ENCODE data around the gene GNAO1.

Gene GNAO1

GRCh38 chr16:56198755-56199114, 7.4 kb downstream of the GNAO1 start:
- no peak for DNase-seq

GRCh38 chr16:56199164-56199563, 7.9 kb downstream of the GNAO1 start:
- peak; percentile 30 for DNase-seq

- no peak for DNase-seq
Measured at GRCh38 chr16:56201030-56201429, 9.7 kb downstream of the GNAO1 start.

DNA sequence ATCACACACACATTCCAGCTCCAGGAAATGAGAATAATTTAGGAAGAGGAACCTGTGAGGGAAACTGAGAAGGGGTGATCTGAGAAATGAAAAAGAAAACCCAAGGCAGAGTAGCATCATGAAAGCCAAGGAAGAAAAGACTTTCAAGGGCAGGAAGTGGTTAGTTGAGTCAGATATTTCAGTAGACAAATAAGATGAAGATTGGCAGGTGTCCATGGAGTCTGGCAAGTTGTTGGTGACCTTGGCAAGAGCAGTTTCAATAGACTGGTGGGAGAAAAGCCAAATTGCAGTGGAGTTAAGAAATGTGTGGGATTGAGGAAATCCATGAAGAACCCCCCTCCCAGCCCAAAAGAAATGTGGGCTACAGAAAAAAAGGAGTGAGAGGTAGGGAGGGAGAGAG, 10.7 kb downstream of the GNAO1 start:
- peak; percentile 64 for DNase-seq

DNA sequence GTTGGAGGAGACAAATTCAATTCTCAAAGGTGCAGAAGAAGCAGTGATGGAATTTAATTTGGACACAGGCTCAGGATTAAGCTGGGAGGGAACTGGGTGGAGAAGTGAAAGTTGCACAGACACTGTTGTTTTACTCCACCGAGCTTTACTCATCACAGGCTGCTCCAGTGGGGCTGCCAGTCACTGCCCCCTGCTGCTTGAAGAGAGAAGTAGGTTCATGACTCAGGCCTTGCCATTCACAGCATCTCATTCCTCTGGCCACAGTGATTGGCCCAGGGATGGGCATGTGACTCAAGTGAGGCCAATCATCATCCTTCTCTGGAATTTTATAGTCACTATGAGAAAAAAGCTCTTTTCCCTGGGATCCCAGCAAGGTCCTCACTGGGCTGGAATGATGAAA, 11.8 kb downstream of the GNAO1 start:
- DNase-seq, result peak; percentile 74

DNA sequence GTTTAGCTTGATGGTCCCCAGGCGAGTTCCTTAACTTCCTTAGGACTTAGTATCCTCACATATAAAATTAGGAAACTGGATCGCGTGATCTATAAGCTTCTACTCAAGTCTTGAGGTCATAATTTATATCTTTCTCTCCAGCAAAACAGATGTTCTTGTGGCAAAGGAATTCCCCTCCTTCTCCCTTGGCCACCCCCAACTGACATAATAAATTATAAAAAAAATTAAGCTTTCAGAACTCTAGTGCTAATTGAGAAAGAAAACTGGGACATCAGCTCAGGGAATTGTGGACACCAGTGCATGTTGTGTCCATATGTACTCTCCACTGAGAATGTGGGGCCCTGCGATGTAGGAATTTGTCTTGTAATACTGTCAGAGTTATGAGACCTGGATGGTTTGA, 13.5 kb downstream of the GNAO1 start:
- DNase-seq, result no peak

DNA sequence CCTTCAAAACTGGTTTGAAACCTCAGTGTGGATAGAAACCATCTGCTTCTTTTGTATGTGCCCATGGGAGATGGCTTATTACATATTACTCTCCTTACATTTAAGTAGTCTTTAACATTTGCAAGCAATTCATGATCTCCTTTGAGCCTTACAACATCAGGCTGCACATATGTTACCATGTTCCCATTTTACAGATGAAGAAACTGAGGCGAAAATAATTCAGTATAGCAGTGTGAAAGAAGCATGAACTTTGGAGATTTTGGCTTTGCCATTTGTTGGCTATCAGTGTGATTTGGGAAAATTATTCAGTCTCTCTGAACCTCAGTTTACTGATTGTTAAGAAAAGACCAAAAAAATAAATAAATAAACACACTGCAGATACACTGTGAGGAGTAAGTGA, 15.7 kb downstream of the GNAO1 start:
- no peak for DNase-seq

DNA sequence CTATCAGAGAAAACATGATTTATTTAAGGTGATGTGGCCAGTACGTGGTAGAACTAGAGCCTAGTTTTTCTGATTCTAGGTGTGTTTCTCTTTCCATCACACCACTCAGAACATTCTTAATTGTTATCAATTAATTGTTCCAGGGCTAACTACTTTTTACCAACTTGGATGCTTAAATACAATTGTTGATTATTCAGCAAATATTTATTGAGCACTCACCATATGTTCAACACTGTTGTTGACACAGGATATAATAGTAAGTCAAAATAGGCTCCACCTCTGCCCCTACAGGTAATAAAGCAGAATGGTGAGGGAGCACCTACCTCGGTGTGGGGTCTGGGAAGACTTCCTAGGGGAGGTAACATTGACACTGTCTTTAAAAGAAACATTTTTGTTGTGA, 16.1 kb downstream of the GNAO1 start:
- DNase-seq, result no peak

DNA sequence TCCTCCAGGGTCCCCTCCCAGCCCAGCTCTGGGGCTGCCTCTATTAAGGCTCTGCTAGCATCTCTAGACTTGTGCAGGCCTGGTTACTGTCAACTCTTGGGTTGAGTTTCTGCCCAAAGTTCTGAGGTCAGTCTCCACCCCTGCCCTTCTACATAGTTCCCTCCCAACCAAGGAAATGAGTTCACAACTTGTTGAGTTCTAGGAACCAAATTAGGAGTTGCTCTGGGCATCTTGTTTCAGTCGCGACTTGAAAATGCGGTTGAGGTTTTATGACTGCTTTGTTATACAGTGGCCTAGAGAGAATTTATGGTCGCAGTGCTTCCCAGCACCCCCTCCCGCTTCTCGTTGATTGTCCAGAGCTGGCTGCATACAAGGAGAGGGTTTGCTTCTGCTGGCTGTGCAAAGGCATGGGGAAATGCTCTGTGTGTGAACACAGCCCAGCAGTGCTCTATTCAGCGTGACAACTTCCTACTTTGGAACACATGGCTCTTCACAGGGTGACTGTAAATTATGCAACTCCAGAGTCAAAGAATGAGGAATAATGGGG, 20.2 kb downstream of the GNAO1 start:
- no peak for DNase-seq

DNA sequence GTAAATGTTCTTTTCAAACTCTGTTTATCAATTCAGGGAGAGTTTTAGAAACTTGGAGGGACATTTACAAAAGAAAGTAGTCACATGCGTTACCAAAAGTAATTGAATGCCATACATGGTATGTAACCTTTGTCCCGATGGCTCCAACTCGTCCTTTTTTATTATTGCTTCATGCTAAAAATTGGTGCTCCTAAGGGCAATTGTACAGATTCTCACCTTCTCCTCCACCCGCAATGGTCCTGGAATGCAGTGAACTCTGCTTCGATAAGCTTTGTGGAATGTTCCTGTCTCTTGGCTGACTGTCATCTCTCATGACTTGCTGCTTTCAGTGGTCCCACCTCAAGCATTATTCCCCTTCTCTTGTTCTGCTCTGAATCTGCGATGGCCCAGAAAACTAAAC, 20.9 kb downstream of the GNAO1 start:
- DNase-seq, result no peak

- DNase-seq, result no peak
Measured at GRCh38 chr16:56221995-56222394, 30.7 kb downstream of the GNAO1 start.

DNA sequence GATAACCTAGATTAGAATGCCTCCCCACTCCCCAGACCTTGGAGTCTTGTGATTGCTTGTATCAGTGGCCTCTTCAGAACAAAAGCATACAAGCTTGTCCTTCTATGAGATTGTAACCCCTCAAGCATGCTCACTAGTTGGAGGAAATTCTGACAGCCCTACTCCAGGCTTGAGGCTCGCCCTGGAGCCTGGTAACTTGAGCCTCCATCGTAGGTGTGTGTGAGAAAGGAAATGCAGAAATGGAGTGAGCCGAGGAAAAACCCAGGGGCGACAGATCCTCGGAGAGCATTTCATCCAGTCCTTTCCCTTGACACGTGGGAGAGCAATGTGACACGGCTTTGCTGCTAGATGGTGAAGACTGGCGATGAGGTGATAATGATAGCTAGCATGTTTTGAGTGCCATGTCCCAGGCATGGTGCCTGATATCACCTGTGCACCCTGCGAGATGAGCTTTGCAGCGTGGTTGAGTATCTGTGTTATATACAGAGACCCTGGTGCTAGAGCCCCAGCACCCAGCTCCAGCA, 31.2 kb downstream of the GNAO1 start:
- no peak for DNase-seq

- no peak for DNase-seq
Measured at GRCh38 chr16:56225017-56225742, 33.9 kb downstream of the GNAO1 start.

GRCh38 chr16:56226187-56226586, 34.9 kb downstream of the GNAO1 start:
- DNase-seq, result no peak

DNA sequence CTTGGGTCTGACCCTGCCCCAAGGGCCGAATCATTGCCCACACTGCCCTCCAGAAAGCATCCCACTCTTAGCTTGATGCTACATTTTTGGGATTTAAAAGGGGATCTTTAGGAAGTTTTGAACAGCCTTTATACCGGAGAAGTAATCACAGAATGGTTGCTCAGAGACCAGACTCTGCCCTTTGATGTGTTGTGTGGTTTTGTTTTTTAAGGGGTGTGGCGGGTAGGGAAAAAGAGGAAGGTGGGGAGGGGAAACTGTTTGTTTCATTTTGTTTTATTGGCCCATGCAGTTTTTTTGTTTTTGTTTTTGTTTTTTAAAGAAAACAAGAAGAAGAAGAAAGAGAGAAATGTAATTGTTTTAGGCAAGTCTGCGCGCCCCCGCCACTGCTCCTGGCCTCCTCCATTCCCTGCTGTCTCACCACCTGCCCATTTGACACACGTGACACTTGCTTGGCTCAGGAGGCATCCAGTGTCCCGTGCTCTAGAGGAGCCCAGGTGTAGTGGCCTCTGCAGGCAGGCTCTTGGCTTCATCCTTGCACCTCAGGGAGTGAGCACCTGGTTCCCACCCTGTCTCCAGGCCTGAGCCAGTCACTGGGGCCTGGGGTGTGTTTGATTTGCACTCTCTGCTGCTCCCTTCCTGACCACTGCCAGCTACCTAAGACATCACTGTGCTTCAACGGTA, 35.7 kb downstream of the GNAO1 start:
- DNase-seq, result peak; percentile 50

GRCh38 chr16:56227936-56228335, 36.6 kb downstream of the GNAO1 start:
- DNase-seq, result no peak

- DNase-seq, result no peak
Measured at GRCh38 chr16:56228476-56228875, 37.2 kb downstream of the GNAO1 start.

- no peak for DNase-seq
Measured at GRCh38 chr16:56233795-56234566, 42.7 kb downstream of the GNAO1 start.

DNA sequence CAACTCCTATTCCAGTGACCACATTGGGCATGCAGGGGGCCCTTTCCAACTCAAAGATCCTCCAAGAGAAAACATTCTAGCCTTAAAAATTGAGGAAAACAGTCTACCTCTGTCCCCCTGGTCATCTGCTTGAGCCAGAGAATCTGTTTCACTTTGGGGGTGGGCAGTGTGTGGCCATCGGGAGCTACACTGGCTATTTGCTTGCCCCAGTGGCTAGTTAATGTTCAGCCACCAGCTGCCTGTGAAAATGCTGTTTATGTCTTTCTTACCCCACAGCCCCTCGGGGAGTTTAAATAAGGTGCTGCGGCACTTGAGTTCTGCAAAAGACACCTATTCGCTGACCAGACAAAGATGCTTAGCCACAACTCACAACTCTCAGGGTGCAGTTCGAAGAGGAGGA, 43.4 kb downstream of the GNAO1 start:
- no peak for DNase-seq

GRCh38 chr16:56237451-56237930, 46.2 kb downstream of the GNAO1 start:
- DNase-seq, result no peak

- DNase-seq, result no peak
Measured at GRCh38 chr16:56238188-56238587, 46.9 kb downstream of the GNAO1 start.

DNA sequence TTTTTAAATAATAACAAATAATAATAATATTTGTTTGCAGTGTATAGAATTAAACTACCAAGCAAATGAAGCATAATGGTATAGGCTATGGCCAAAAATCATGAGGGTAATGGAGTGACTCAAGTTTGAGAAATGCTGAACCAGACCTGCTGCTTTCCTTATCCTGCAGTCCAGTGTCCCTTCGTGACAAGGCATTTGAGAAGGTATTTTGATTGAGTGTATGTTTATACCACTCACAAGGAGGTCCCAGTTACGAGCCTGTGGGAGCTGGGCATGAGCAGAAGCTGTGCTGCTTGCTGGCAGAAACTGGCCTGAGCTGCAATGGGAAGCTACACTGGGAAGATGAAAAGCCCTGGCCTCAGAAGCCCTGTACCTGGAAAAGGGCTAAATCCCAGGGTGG, 50.3 kb downstream of the GNAO1 start:
- no peak for DNase-seq

DNA sequence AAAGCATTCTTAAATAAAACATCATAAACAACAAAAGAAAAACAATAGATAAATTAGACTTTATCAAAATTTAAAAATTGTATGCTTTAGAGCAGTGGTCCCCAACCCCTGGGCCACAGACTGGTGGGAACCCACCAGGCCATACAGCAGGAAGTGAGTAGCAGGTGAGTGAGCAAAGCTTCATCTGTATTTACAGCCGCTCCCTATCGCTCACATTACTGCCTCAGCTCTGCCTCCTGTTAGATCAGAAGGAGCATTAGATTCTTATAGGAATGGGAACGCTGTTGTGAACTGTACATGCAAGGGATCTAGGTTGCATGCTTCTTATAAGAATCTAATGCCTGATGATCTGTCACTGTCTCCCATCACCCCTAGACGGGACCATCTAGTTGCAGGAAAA, 51.5 kb downstream of the GNAO1 start:
- no peak for DNase-seq

Measured in CD4-positive, alpha-beta T cell treated with Interleukin-17A for 1 hour (primary cell).